IMR-90 (cell line): ENCODE results near the gene SOWAHC.

Experiments
- BHLHE40 ChIP-seq: fragments of 150-350 bp; IDR thresholded peaks from 2 replicates; pipeline ENCODE4 v1.6.1; 2016; ENCODE audit warnings: mild to moderate bottlenecking, low read depth, low read length
- CEBPB ChIP-seq: IDR thresholded peaks from 2 replicates; pipeline ENCODE4 v1.6.1; 2012; ENCODE audit warnings: low read depth, low read length, improper control_type of control experiment
- CTCF ChIP-seq: conservative IDR thresholded peaks from 2 replicates; pipeline ENCODE4 v1.5.1; 2012; ENCODE audit warnings: mild to moderate bottlenecking, low read depth, low read length, improper control_type of control experiment
- ELK1 ChIP-seq: fragments of 150-350 bp; IDR thresholded peaks from 2 replicates; pipeline ENCODE4 v1.6.1; 2016; ENCODE audit warnings: low read depth, mild to moderate bottlenecking, low read length, moderate library complexity, borderline replicate concordance
- MAZ ChIP-seq: IDR thresholded peaks from 2 replicates; pipeline ENCODE4 v1.6.1; 2012; ENCODE audit warnings: low read depth, mild to moderate bottlenecking, low read length, improper control_type of control experiment, moderate library complexity, borderline replicate concordance
- MXI1 ChIP-seq: IDR thresholded peaks from 2 replicates; pipeline ENCODE4 v1.6.1; 2012; ENCODE audit warnings: low read depth, mild to moderate bottlenecking, low read length, moderate library complexity, borderline replicate concordance
- POLR2A ChIP-seq: IDR thresholded peaks from 2 replicates; pipeline ENCODE4 v1.6.1; 2012; ENCODE audit warnings: mild to moderate bottlenecking, low read depth, low read length
- RAD21 ChIP-seq: IDR thresholded peaks from 2 replicates; pipeline ENCODE4 v1.6.1; 2012; ENCODE audit warnings: low read length, improper control_type of control experiment
- RFX5 ChIP-seq: IDR thresholded peaks from 2 replicates; pipeline ENCODE4 v1.8.0; 2012; ENCODE audit warnings: low read depth, mild to moderate bottlenecking, low read length, moderate library complexity
- USF2 ChIP-seq: fragments of 150-350 bp; IDR thresholded peaks from 2 replicates; pipeline ENCODE4 v1.6.1; 2017; ENCODE audit warnings: mild to moderate bottlenecking, antibody characterized with exemption, low read length, low read depth

- no peak for TF ChIP-seq CTCF
- no peak for TF ChIP-seq USF2
- no peak for TF ChIP-seq POLR2A
- TF ChIP-seq RAD21, result no peak
- no peak for TF ChIP-seq RFX5
- no peak for TF ChIP-seq CEBPB
- TF ChIP-seq ELK1, result no peak
- TF ChIP-seq MXI1, result no peak
- TF ChIP-seq MAZ, result no peak
- no peak for TF ChIP-seq BHLHE40
Measured at GRCh38 chr2:109655287-109655686, 41.1 kb downstream of the SOWAHC start.
